H9 (cell line): ENCODE data around the gene NEURL3. TPM values are rescaled to one million over a fixed set of nuclear protein-coding genes. Genes with fewer than 3 reads are reported as not detected.

Experiments used
- DNase-seq: peaks from one replicate; pipeline ENCODE4 v3.0.0-alpha.2; 2017
- H2AFZ ChIP-seq: one replicate; pipeline ENCODE4 v1.6.1; 2013; ENCODE audit warnings: mild to moderate bottlenecking, low read length, control low read depth, moderate library complexity
- H2AK5ac ChIP-seq: 2 replicates; pipeline ENCODE4 v1.6.1; 2013; ENCODE audit warnings: low read length, control low read depth, mixed read lengths; ENCODE audit not compliant: insufficient read length
- H2BK120ac ChIP-seq: one replicate; pipeline ENCODE4 v1.6.1; 2013; ENCODE audit warnings: low read depth, mild to moderate bottlenecking, low read length, control low read depth, inconsistent platforms; ENCODE audit not compliant: poor library complexity, severe bottlenecking
- H2BK12ac ChIP-seq: 2 replicates; pipeline ENCODE4 v1.6.1; 2013; ENCODE audit warnings: low read length, control low read depth, mixed read lengths, low read depth; ENCODE audit not compliant: insufficient read length
- H2BK15ac ChIP-seq: 2 replicates; pipeline ENCODE4 v1.6.1; 2013; ENCODE audit warnings: low read depth, low read length, control low read depth
- H2BK20ac ChIP-seq: one replicate; pipeline ENCODE4 v1.6.1; 2013; ENCODE audit warnings: low read depth, mild to moderate bottlenecking, low read length, control low read depth, inconsistent platforms; ENCODE audit not compliant: poor library complexity, severe bottlenecking
- H2BK5ac ChIP-seq: 2 replicates; pipeline ENCODE4 v1.6.1; 2013; ENCODE audit warnings: low read length, control low read depth, mixed read lengths; ENCODE audit not compliant: insufficient read length
- H3K14ac ChIP-seq: 2 replicates; pipeline ENCODE4 v1.6.1; 2013; ENCODE audit warnings: low read length, control low read depth; ENCODE audit not compliant: insufficient read depth
- H3K18ac ChIP-seq: 2 replicates; pipeline ENCODE4 v1.6.1; 2013; ENCODE audit warnings: low read depth, mild to moderate bottlenecking, mixed read lengths, low read length, control low read depth; ENCODE audit not compliant: insufficient read length
- H3K23ac ChIP-seq: 2 replicates; pipeline ENCODE4 v1.6.1; 2013; ENCODE audit warnings: low read length, control low read depth, mixed read lengths, low read depth; ENCODE audit not compliant: insufficient read length
- H3K23me2 ChIP-seq: 2 replicates; pipeline ENCODE4 v1.6.1; 2013; ENCODE audit warnings: low read depth, mild to moderate bottlenecking, mixed read lengths, low read length, control low read depth; ENCODE audit not compliant: insufficient read length, poor library complexity, severe bottlenecking
- H3K27ac ChIP-seq: 2 replicates; pipeline ENCODE4 v1.5.1; 2013; ENCODE audit warnings: low read length, control low read depth, mixed read lengths, low read depth; ENCODE audit not compliant: insufficient read length
- H3K27me3 ChIP-seq: 2 replicates; pipeline ENCODE4 v1.6.1; 2013; ENCODE audit warnings: low read length, control low read depth, inconsistent platforms; ENCODE audit not compliant: insufficient read depth
- H3K4ac ChIP-seq: 2 replicates; pipeline ENCODE4 v1.6.1; 2013; ENCODE audit warnings: low read depth, mild to moderate bottlenecking, control low read depth, inconsistent platforms, low read length, moderate library complexity
- H3K4me1 ChIP-seq: 2 replicates; pipeline ENCODE4 v1.6.1; 2013; ENCODE audit warnings: low read length, control low read depth, inconsistent platforms; ENCODE audit not compliant: insufficient read depth
- H3K4me2 ChIP-seq: 2 replicates; pipeline ENCODE4 v1.6.1; 2013; ENCODE audit warnings: low read length, control low read depth, mixed read lengths; ENCODE audit not compliant: insufficient read length, insufficient read depth
- H3K56ac ChIP-seq: 2 replicates; pipeline ENCODE4 v1.6.1; 2013; ENCODE audit warnings: low read depth, mild to moderate bottlenecking, mixed read lengths, low read length, control low read depth; ENCODE audit not compliant: insufficient read length
- H3K79me1 ChIP-seq: 2 replicates; pipeline ENCODE4 v1.6.1; 2013; ENCODE audit warnings: low read depth, mild to moderate bottlenecking, moderate library complexity, low read length, control low read depth, inconsistent platforms; ENCODE audit not compliant: insufficient read depth, poor library complexity, severe bottlenecking
- H3K79me2 ChIP-seq: 2 replicates; pipeline ENCODE4 v1.6.1; 2013; ENCODE audit warnings: low read length, control low read depth, inconsistent platforms; ENCODE audit not compliant: insufficient read depth
- H3K9ac ChIP-seq: 2 replicates; pipeline ENCODE4 v1.6.1; 2013; ENCODE audit warnings: low read length, control low read depth, mixed read lengths; ENCODE audit not compliant: insufficient read length; ENCODE audit errors: extremely low read depth
- H3K9me3 ChIP-seq: one replicate; pipeline ENCODE4 v1.6.1; 2013; ENCODE audit warnings: low read depth, low read length, inconsistent platforms; ENCODE audit not compliant: control insufficient read depth
- H3T11ph ChIP-seq: one replicate; pipeline ENCODE4 v1.6.1; 2013; ENCODE audit warnings: mild to moderate bottlenecking, low read length, control low read depth, inconsistent platforms
- H4K20me1 ChIP-seq: one replicate; pipeline ENCODE4 v1.6.1; 2013; ENCODE audit not compliant: control insufficient read depth, insufficient read length, insufficient read depth
- H4K5ac ChIP-seq: 2 replicates; pipeline ENCODE4 v1.6.1; 2013; ENCODE audit warnings: low read depth, mild to moderate bottlenecking, mixed read lengths, low read length, control low read depth; ENCODE audit not compliant: insufficient read length
- H4K8ac ChIP-seq: replicated peaks from 2 replicates; pipeline ENCODE4 v1.6.1; 2013; ENCODE audit warnings: low read length, control low read depth, mixed read lengths, low read depth; ENCODE audit not compliant: insufficient read length
- H4K91ac ChIP-seq: 2 replicates; pipeline ENCODE4 v1.6.1; 2013; ENCODE audit warnings: low read depth, mild to moderate bottlenecking, moderate library complexity, mixed read lengths, low read length, control low read depth; ENCODE audit not compliant: insufficient read length
- H3K27ac Mint-ChIP-seq, 3 experiments: 2 replicates in 2 of 3; 3 replicates in 1 of 3; pipeline ENCODE4 v1.8.0; 2020 to 2021; ENCODE audit warnings: mixed read lengths in 3 of 3, mild to moderate bottlenecking in 1 of 3, moderate library complexity in 1 of 3
- H3K27me3 Mint-ChIP-seq: 2 replicates; pipeline ENCODE4 v1.8.0; 2021; ENCODE audit warnings: low read depth, mild to moderate bottlenecking, moderate library complexity, mixed read lengths
- H3K36me3 Mint-ChIP-seq, 3 experiments: 2 replicates in 2 of 3; 3 replicates in 1 of 3; pipeline ENCODE4 v1.8.0; 2020 to 2021; ENCODE audit warnings: low read depth in 3 of 3, mixed read lengths in 3 of 3; ENCODE audit not compliant: insufficient read depth in 1 of 3
- H3K4me1 Mint-ChIP-seq, 2 experiments: 2 replicates each; pipeline ENCODE4 v1.8.0; 2020; ENCODE audit warnings: mixed read lengths in 2 of 2
- H3K4me3 Mint-ChIP-seq, 2 experiments: 2 replicates in 1 of 2; 3 replicates in 1 of 2; pipeline ENCODE4 v1.8.0; 2020 to 2021; ENCODE audit warnings: mild to moderate bottlenecking in 2 of 2, mixed read lengths in 2 of 2, moderate library complexity in 1 of 2
- H3K9me3 Mint-ChIP-seq, 2 experiments: 2 replicates in 1 of 2; 3 replicates in 1 of 2; pipeline ENCODE4 v1.8.0; 2020; ENCODE audit warnings: mild to moderate bottlenecking in 2 of 2, mixed read lengths in 2 of 2, moderate library complexity in 1 of 2
- WGBS: extraction: QIAGEN DNeasy Blood & Tissue Kit; methylation state at CpG from one replicate; pipeline ENCODE4 v1.1.7; 2013; ENCODE audit warnings: missing lambda C conversion rate, low lambda C conversion rate, mixed read lengths; ENCODE audit not compliant: insufficient read length; ENCODE audit errors: extremely low coverage; 5-methylcytosine and 5-hydroxymethylcytosine counted together
- total RNA-seq: library from RNA; stranded (reverse); gene quantifications from 2 replicates; pipeline ENCODE4 v1.2.1, GENCODE V29; 2021
- TF ChIP-seq, protein P1 (sequence below): fragments of 200-600 bp; sonication (generic); conservative IDR thresholded peaks from 3 replicates; pipeline ENCODE4 v1.8.0; 2021; ENCODE audit warnings: antibody characterized with exemption, mild to moderate bottlenecking

The NEURL3 gene
- total RNA-seq, 1 experiment from 2014 or later: not detected

DNA sequence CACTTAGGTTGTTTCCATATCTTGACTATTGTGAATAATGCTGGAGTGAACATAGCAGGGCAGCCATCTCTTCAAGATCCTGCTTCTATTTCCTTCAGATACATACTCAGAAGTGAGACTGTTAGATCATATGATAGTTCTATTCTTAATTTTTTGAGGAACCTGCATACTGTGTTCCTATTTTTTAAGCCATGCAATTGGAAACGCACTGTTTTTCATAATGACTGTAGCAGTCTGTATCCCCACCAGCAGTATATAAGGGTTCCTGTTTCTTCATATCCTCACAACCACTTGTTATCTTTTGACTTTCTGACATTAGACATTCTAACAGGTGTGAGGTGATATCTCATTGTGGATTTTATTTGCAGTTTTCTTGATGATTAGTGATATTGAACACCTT lies 15.5 kb downstream of the NEURL3 start:
- Histone ChIP-seq H2BK12ac (no peak overlapping the region), H3K4me1 (no peaks in the 10 kb centered on the region), H2AFZ (no peak overlapping the region), H4K20me1 (peaks cover 2% of the 10 kb centered on the region), H3K23ac (no peak overlapping the region), H4K8ac (no peak overlapping the region), H2AK5ac (no peak overlapping the region), H2BK5ac (no peak overlapping the region), H3K4ac (no peak overlapping the region), H3K79me1 (no peaks in the 10 kb centered on the region), H3T11ph (no peak overlapping the region), H3K4me2 (no peak overlapping the region), H3K9ac (no peak overlapping the region), H3K9me3 (no peaks in the 10 kb centered on the region), H2BK20ac (no peak overlapping the region), H3K23me2 (no peaks in the 10 kb centered on the region), H3K27me3 (no peaks in the 10 kb centered on the region; the same call in 1 of the 2 replicates), H3K79me2 (no peaks in the 10 kb centered on the region), H3K18ac (no peak overlapping the region), H3K14ac (no peak overlapping the region), H2BK120ac (no peak overlapping the region), H4K5ac (no peak overlapping the region), H2BK15ac (no peak overlapping the region), H4K91ac (no peak overlapping the region), H3K56ac (no peak overlapping the region), H3K27ac (no peak overlapping the region)
- DNase-seq: no peak
- Mint-ChIP-seq H3K27ac (no peak overlapping the region), H3K9me3 (peaks cover 0 to 4% of the 10 kb centered on the region in 2 experiments; a peak in 2 of 5 replicates), H3K36me3 (no peaks in the 10 kb centered on the region; a peak in 1 of 7 replicates), H3K4me1 (peaks cover 19 to 23% of the 10 kb centered on the region in 2 experiments), H3K27me3 (peaks cover 3% of the 10 kb centered on the region), H3K4me3 (no peak overlapping the region)
- TF ChIP-seq, protein P1, sequence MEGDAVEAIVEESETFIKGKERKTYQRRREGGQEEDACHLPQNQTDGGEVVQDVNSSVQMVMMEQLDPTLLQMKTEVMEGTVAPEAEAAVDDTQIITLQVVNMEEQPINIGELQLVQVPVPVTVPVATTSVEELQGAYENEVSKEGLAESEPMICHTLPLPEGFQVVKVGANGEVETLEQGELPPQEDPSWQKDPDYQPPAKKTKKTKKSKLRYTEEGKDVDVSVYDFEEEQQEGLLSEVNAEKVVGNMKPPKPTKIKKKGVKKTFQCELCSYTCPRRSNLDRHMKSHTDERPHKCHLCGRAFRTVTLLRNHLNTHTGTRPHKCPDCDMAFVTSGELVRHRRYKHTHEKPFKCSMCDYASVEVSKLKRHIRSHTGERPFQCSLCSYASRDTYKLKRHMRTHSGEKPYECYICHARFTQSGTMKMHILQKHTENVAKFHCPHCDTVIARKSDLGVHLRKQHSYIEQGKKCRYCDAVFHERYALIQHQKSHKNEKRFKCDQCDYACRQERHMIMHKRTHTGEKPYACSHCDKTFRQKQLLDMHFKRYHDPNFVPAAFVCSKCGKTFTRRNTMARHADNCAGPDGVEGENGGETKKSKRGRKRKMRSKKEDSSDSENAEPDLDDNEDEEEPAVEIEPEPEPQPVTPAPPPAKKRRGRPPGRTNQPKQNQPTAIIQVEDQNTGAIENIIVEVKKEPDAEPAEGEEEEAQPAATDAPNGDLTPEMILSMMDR: no peak
- WGBS: no CpG with 5 or more reads among the region's 1 CpG
